SK-N-SH (cell line): ENCODE measurements around the gene ZNHIT3.

Experiments
- CTCF ChIP-seq: fragments of 200-600 bp; sonication (generic); IDR thresholded peaks from 2 replicates; pipeline ENCODE4 v1.6.1; 2017; ENCODE audit warnings: antibody characterized with exemption, mild to moderate bottlenecking, moderate library complexity
- EP300 ChIP-seq, 2 experiments: IDR thresholded peaks; 2 replicates each; pipeline versions ENCODE4 v1.4.0 to v1.6.1; 2012; ENCODE audit warnings: borderline replicate concordance in 1 of 2, low read depth in 1 of 2, low read length in 1 of 2
- EZH2phosphoT487 ChIP-seq: fragments of 200-600 bp; sonication (generic); IDR thresholded peaks from 2 replicates; pipeline ENCODE4 v1.6.1; 2017; ENCODE audit warnings: low read depth, mixed run types, mild to moderate bottlenecking, antibody characterized with exemption, moderate library complexity, borderline replicate concordance

- TF ChIP-seq CTCF (no peak), EZH2phosphoT487 (no peak), EP300 (IDR thresholded peaks at IDR 0.05; ENCODE audit: borderline replicate concordance in 1 of 2, low read depth in 1 of 2, low read length in 1 of 2) (no peak)
These were observed 29.4 kb downstream of the ZNHIT3 start for GRCh38 chr17:36515837-36516236.
